ENCODE results near the gene ERGIC1.
"Not testable (repeated sequence)": the region's sequence is repeated elsewhere in the genome, so short reads cannot be mapped to it uniquely, and the experiment has no call there.

Gene ERGIC1

DNA sequence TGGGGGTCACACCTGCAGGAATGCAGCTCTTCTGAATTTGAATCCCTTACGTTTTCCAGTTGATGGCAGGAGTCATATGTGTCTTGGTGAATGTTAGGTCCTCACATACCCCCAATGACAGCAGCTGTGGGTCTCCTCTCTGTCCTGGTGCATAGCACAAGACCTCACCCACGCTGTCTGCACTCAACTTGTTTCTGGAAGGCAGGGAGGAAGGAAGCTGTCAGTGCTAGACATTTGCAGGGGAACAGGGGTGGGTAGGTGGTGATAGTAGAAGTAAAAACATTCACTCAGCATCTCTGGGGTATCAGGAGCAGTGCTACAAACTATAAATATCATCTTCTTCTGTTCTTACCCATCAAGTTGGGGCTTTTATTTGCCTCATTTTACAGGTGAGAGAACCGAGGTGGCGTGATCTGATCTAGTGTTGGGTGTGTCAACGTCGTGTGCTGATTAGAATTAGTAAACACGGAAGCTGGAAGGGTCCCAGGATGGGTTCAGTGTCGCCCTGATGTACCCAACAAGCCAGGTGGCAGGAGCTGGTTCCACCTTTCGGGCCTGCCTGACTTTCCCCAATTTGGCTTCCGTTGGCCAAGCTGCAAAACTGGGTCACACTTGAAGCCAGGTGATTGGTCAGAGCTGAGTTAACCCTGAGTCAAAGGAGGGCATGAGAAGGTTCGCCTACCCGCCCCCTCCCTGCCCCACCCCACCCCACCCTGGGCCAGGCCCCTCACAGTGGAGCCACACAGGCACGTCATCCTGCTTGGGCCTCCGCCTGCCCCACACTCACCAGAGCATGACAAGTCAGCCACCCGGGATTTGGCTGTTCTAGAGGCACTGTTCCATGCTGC, 15.8 kb downstream of the ERGIC1 start:
- DNase-seq: no peak

DNA sequence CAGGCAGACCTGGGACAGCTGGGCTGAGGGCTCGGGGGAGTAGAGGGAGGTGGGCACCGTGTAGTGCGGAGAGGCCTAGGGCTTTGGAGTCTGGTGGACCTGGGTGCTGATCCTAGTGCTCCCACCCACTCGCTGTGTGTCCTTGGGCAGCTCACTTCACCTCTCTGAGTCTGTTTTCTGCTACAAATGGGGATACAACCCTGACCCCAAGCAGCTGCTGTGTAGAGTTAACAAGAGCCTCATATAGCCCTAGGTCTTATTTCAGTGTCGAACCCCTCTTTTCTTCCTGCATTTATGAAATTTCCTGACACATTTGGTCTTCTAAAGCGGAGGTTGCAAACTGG, 16.4 kb downstream of the ERGIC1 start:
- no peak for DNase-seq

DNA sequence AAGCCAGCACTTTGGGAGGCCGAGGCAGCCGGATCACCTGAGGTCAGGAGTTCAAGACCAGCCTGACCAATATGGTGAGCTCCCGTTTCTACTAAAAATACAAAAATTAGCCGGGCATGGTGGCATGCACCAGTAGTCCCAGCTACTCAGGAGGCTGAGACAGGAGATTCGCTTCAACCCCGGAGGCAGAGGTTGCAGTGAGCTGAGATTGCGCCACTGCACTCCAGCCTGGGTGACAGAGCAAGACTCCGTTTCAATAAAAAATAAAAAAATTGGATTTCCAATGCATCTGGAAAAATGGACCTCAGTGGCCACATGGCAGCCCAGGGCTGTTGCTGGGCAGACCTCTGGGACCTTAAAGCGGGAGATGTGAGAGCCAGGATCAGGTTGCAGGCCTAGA, 17.2 kb downstream of the ERGIC1 start:
- DNase-seq: not testable (repeated sequence)

DNA sequence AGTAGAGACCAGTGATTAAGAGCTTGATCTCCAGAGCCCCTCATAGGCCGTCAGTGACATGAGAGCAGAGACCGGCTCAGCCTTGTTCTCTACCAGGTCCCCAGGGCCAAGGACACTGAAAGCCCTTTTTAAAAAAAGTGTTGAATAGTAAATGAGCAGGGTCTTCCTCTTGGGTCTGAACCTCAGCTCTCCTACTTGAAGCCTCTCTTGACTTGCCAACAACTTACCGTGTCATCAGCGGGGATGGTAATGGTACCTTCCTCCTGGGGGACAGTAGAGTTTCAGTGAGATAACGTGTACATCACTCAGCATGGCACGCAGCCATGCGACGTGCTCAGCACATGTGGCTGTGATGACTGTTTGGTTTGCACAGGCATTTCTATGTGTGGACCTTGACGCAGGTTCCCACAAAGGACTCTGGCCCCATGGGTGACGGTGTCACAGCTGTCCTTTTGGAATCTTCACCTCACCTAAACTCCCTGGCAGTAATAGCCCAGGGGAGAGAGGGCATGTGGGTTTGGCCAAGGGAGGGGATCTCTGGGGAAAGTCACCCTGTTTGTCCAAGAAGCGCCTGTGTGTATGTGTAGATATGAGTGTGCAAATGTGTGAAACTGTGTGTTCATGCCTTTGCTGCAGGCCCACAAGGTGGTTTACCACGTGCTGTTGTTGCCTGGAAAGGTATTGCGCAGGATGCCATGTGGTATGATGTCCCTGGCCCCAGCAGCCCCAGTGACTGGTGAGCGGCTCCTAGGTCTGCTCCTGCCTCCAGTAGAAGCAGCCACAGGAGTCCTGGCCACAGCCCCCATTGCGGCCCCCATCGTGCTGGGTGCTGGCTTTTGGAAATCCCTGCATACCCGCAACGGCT, 18.7 kb downstream of the ERGIC1 start:
- DNase-seq: no peak

DNA sequence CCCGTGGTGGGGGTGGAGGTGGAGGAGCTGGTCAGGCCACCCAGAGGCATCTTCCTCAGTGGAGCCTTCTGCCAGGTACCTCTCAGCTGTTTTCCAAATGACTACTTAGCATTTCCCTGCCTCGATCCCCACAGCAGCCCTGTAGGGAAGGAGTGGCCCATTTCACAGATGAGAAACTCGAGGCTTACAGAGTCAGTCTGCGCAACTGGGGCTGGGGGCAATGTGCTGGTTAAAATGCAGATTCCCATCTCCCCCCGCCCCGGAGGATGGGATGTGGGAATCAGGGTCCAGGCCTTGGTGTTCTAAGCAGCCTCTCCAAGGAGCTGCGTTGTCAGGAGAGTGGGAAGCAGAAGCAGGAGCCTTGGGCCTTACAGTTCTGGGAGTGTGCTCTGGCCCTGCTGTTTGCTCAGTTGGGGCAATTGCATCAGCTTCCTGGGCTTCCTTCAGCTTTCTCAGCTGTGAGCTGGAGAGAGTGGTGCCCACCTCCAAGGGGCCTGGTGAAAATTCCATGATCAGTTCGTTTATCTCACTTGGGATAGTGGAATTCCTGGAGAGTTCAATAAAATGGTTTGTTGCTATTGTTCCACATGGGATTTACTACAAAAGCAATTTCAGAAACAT, 19.4 kb downstream of the ERGIC1 start:
- DNase-seq: no peak

DNA sequence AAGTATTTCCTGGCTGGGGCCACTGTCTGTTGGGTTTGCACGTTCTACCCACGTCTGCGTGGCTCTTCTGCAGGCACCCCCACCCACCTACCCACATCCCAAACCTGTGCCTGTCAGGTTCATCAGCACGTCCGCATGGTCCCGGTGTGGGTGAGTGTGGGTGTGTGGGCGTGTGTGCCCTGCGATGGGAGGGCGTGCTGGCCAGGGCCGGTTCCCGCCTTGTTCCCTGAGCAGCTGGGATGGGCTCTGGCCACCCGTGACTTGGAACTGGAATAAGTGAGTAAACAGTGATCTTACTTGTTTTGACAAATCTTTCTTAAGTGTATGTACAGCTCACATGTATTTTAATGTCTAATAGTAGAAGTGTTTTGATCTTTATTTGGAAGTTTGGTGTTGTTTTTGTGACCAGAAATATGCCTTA, 20.4 kb downstream of the ERGIC1 start:
- DNase-seq: no peak

DNA sequence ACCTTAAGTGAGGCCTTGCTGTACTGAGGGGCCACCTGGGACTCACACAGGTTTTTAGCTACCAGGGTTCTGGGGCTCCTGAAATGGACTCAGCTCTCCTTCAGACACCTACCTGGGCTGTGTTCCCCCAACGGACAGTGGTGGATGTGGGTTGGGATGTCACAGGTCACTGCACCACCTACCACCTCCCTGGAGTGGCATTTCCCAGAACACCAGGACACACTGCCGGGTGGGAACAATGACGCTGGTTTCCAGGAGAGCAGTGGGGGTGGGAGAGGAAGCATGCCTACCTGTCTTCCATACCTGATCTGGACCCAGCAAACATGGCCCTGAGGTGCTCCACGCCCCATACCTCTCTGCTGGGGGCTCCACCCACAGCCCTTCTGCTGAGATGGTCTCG, 20.9 kb downstream of the ERGIC1 start:
- DNase-seq: no peak

DNA sequence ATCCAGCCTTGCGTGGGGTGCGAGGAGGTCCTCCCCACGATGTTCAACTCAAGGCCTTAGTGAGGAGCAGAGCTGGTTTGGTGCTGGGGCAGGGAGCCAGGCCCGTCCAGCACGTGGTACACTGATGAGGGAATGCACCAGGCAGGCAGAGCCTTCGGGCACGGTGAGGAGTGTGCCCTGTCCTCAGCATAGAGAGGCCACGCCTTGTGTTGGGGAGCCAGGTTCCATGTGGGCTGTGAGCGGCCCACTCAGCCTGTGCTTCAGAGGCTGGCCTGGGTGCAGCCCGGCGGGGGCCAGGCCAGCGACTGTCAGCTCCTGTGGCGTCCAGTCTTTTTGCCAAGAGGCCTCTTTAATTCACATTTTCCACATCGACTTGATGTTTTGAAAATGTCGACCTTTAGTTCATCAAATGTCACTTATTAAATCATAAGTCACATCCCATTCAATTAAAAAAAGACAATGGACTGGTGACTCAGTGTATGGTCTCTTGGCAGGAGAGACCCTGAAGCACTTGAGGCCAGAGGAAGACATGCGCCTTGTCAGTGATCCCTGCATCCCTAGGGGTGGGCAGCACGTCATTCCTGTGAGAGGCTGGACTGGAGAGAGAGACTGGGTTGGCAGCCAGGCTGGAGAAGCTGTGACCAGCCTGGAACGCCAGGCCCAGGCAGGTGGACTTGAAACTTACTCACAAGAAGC, 21.7 kb downstream of the ERGIC1 start:
- no peak for DNase-seq

DNA sequence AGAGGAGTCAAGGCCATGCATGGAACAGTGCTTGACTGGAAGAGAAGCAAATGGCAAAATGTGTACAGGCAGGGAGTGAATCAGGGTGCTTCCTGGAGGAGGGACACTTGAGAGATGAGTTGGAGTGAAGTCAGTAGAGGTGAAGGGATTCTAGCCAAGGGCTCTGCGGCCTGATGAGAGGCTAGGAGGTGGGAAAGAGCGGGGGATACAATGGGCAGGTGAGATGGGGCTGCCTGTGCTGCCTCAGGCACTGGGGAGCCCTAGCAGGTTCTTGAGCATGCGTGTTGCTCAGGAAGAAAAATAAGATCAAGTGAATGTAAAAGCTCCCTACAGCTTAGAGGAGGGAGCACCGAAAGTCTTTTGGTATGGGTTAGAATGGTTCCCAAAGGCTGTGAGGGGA, 22.3 kb downstream of the ERGIC1 start:
- DNase-seq: no peak

DNA sequence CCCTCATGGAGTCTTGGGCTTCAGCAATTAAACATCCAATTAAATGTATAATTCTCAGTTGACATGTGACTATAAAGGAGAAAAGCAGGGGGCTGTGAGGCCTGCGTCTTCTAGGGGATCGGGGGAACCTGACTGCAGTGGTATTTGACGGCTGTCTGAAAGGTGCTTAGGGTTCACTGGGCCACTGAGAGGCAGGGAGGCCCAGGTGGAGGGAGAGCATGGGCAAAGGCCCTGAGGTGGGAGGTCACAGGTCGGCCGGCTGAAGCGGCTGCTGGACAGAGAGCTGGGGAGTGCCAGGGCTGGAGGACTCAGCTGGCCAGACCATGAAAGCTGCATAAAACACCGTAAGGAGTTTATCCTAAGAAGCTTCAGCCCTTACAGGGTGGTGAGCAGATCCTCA, 23.9 kb downstream of the ERGIC1 start:
- DNase-seq: no peak

DNA sequence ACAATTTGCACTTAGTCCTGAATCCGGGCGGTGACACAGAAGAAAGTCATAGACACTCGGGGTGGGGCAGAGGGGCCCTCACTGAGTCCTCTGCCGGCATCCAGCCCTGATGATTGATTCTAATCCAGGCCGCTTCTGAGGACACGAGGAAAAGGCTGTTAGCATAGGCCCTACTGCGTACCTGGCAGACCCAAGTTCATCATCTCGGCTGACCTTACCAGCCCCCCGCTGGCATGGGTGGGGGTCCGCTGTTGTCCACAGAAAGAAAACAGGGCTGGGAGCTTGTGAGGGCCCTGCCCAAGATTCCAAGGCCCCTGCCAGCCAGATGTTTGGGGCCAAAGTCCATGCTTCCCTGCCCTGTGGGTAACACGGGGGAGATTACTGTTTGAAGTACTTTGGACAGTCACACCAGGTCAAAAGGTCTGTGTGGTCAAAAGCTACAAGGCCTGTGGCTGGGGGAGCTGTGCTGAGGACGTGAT, 24.5 kb downstream of the ERGIC1 start:
- no peak for DNase-seq

DNA sequence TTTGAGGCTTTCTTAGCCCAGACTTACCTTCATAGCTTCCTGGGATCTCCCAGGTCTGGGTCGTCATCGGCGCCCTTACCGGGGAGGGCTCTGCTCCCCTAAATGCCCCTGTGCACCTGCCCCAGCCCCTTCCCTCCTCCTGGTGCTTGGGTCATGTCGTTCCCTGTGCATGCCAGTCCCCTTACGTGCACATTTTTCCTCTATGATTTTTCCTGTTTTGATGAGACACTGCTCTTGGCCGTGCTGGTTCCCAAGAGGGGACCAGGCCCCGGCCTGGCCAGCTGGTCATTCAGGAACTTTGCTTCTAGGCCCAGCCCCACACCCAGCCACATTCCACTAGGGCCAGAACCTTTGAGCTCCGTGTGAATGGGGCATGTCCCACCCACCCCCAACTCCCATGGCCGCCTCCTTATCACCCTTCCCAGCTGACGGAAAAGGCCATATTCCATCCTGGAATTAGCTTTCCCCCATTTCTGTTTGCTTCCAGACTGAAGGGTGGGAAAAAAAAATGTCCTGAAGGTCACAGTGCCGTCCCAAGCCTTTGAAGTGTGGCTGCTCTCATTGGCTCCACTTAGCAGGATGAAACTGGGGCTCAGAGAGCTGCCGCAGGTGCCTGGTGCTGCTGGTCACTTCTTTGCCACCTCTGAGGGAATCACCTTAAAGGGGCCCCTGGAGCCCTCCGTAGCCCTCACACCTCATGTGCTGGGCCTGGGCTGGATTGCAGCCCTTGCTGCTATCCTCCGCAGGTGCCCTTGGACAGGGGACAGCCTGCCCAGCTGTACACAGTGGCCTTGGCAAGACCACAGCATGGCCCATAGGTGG, 25.1 kb downstream of the ERGIC1 start:
- no peak for DNase-seq

DNA sequence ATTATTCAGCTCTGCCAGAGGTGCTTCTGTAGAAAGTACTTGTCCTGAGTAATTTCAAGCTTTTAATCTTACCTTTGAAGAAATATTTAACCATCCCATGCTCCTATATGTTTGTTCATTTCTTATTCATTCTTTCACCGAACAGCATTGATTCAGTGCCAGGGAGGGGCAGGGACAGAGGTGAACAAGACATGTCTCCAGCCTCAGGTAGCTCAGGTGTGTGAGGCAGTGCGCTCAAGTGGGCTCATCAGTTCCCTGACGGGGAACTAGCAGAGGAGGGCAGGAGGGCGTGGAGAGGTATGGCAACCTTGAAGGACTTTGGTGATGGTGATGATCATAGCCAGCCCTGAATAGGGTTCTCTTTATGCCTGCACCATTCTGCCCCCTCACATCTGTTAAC, 25.9 kb downstream of the ERGIC1 start:
- no peak for DNase-seq

DNA sequence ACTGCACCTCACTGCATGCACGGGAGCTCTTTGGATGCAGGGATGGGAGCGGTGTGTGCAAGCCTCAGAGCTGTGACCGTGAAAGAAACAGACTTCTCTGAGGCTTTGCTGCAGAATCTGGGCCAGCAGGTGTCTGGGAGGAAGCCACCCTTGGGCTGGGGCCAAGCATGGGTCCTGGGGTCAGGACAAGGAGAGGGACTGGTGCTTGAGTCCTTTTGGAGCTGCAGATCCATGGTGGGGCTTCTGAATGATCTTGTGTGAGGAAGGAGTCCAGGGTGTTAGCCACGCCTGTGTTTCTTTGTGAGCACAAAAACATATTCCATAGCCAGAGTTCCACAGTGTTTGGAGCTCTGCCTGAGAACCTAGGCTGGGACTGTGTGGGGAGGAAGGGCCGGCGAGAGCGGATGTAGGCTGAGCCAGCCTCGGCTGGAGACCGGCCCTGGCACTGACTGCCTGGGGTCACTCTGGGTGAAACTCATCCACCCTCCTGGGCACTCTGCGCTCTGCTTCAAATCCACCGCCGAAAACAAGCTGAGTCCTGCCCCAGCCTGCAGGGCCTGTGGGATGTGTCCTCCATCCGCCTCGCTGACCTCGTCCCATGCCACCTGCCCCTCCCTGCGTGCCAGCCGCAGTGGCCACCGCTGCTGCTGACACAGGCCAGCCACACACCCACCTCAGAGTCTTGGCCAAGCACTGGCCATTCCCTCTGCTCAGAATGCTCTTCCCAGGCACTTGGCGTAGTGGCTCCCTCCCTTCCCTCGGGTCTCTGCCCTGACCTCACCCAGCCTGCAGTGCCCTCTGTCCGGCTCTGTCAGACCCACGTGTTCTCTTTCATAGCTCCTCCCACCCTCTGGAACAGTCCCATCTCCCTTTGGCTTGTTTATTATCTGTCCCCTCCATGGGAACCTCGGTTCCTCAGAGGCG, 26.7 kb downstream of the ERGIC1 start:
- DNase-seq: no peak

DNA sequence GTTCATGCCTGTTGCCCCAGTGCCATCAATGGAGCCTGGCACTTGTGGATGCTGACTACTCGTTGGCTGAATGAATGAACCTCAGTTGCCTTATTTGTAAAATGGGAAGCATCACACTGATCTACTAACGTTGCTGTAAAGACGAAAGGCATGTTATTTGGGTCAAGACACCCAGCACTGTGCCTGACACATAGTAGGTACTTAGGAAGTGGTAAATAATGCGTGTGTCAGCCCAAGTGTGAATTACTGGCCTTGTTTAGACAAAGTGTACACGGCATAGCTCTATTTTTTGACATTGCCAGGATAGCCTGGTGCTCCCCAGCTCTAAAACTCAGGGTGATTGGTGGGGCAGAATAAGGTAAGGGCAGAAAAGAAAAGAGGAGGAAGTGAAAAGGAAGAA, 27.4 kb downstream of the ERGIC1 start:
- no peak for DNase-seq

DNA sequence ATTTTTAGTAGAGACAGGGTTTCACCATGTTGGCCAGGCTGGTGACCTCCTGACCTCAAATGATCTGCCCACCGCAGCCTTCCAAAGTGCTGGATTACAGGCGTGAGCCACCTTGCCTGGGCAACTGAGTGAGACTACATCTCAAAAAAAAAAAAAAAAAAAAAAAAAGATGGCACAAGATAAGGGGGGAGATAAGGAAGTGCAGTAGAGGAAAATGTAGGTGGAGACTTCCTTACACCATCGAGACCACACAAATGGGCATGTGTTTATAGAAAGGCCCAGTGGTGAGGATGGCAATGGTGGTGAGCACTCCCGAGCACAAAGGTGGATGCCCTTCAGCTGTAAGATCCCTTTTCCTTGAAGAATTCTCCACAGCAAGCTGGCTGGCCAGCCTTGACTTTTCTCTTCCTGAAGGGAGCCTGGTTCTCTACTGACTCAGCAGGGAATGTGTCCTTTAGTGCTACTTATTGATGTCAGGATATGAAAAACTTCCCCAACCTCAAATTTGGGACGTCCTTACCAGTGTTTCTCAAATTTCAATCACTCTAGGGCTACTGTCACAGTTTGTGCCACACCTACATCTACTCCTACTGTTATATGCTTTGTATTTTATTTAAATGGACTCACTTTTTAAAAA, 28.2 kb downstream of the ERGIC1 start:
- DNase-seq: no peak

DNA sequence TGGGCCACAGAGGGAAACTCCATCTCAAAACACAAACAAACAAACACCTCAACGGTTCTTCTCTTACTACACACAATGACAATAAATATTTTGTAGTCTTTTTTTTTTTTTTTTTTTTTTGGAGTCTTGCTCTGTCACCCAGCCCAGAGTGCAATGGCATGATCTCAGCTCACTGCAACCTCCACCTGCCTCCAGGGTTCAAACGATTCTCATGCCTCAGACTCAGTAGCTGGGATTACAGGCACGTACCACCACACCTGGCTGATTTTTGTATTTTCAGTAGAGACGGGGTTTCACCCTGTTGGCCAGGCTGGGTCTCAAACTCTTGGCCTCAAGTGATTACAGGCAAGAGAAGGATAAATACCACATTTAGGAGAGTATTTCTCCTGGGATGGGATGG, 30.1 kb downstream of the ERGIC1 start:
- not testable (repeated sequence) for DNase-seq

DNA sequence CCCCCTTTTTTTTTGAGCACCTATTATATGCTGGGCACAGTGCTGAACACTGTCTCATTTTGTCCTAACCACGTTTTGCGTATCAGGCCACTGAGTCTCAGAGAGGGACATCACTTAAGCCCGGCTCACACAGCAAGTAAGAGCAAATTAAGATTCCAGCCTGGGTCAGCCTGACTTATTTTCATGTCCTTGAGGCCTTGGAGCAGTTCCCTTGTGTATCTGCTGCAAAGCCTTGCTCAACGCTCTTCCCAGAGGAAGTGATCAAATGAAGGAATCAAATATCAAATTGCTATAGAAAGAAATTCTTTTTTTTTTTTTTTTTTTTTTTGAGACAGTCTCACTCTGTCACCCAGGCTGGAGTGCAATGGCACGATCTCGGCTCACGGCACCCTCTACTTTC, 30.7 kb downstream of the ERGIC1 start:
- DNase-seq: no peak

DNA sequence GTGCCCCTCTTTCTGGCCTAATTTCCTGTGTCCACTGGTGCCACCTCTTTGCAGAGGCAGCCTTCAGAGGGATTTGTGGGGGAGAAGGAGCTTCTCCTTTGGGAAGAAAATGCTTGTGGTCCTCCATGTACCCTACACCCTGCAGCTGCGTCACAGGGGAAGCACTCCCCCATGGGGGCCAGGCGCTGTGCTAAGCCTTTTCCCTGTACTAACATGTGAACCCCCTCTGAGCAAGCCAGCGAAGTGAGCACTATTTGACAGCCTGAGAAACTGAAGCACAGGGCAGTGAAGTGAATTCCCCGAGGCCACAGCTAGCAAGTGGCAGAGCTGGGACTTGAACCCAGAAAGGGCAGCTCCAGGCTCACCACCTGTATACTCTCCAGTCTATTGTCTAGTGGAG, 32.3 kb downstream of the ERGIC1 start:
- no peak for DNase-seq

Measured in effector CD4-positive, alpha-beta T cell (primary cell).